Measurements from ENCODE around the gene EPYC. TPM values are rescaled to one million over a fixed set of nuclear protein-coding genes. Genes with fewer than 3 reads are reported as not detected.

EPYC gene
- total and polyA plus RNA-seq, 2 experiments from 2014 or later: not detected

DNA sequence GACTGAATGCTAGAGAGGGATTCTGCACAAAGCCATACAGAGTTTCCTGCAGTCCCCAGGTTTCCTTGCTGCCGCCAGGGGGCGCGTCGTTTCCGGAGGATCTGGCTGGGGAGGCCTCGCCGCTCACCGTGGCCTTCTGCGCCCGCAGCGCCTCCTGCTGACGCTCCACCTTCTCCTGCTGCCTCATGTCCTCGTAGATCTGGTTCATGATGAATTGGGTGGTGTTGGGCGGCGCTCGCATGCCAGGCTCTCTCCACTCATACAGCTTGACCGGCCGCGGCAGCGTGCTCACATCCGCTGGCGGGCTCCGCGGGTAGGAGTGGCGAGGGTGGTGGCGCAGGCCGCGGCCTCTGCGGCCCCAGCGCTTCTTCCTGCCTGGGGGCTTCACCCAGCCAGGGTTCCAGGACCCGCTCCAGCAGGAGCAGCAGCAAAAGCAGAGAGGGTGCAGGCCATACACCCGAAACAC, 50.8 kb downstream of the EPYC start:
- TF ChIP-seq JUNB (IDR thresholded peaks at IDR 0.05; ENCODE audit: unreplicated experiment) (no peak), CREB1 (CRISPR knock-in tag; IDR thresholded peaks at IDR 0.05; ENCODE audit: low read depth) (0 out of 2 replicates have a peak, but pooled peaks have one; percentile 14), POLR2AphosphoS5 (IDR thresholded peaks at IDR 0.05; ENCODE audit: low read depth) (no peak), NANOG (IDR thresholded peaks at IDR 0.05; ENCODE audit: borderline replicate concordance) (no peak), ZNF114 (CRISPR knock-in tag; IDR thresholded peaks at IDR 0.05) (no peak), EZH2 (IDR thresholded peaks at IDR 0.05; ENCODE audit: low read depth, unreplicated experiment) (no peak), STAT1 (IDR thresholded peaks at IDR 0.05; ENCODE audit: unreplicated experiment) (no peak), EZH2phosphoT487 (IDR thresholded peaks at IDR 0.05; ENCODE audit: unreplicated experiment) (no peak)
- TF ChIP-seq, protein P1, sequence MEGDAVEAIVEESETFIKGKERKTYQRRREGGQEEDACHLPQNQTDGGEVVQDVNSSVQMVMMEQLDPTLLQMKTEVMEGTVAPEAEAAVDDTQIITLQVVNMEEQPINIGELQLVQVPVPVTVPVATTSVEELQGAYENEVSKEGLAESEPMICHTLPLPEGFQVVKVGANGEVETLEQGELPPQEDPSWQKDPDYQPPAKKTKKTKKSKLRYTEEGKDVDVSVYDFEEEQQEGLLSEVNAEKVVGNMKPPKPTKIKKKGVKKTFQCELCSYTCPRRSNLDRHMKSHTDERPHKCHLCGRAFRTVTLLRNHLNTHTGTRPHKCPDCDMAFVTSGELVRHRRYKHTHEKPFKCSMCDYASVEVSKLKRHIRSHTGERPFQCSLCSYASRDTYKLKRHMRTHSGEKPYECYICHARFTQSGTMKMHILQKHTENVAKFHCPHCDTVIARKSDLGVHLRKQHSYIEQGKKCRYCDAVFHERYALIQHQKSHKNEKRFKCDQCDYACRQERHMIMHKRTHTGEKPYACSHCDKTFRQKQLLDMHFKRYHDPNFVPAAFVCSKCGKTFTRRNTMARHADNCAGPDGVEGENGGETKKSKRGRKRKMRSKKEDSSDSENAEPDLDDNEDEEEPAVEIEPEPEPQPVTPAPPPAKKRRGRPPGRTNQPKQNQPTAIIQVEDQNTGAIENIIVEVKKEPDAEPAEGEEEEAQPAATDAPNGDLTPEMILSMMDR (conservative IDR thresholded peaks at IDR 0.05; ENCODE audit: low read depth in 2 of 2): peak; percentile 93 to 99
- TF ChIP-seq, protein P2, sequence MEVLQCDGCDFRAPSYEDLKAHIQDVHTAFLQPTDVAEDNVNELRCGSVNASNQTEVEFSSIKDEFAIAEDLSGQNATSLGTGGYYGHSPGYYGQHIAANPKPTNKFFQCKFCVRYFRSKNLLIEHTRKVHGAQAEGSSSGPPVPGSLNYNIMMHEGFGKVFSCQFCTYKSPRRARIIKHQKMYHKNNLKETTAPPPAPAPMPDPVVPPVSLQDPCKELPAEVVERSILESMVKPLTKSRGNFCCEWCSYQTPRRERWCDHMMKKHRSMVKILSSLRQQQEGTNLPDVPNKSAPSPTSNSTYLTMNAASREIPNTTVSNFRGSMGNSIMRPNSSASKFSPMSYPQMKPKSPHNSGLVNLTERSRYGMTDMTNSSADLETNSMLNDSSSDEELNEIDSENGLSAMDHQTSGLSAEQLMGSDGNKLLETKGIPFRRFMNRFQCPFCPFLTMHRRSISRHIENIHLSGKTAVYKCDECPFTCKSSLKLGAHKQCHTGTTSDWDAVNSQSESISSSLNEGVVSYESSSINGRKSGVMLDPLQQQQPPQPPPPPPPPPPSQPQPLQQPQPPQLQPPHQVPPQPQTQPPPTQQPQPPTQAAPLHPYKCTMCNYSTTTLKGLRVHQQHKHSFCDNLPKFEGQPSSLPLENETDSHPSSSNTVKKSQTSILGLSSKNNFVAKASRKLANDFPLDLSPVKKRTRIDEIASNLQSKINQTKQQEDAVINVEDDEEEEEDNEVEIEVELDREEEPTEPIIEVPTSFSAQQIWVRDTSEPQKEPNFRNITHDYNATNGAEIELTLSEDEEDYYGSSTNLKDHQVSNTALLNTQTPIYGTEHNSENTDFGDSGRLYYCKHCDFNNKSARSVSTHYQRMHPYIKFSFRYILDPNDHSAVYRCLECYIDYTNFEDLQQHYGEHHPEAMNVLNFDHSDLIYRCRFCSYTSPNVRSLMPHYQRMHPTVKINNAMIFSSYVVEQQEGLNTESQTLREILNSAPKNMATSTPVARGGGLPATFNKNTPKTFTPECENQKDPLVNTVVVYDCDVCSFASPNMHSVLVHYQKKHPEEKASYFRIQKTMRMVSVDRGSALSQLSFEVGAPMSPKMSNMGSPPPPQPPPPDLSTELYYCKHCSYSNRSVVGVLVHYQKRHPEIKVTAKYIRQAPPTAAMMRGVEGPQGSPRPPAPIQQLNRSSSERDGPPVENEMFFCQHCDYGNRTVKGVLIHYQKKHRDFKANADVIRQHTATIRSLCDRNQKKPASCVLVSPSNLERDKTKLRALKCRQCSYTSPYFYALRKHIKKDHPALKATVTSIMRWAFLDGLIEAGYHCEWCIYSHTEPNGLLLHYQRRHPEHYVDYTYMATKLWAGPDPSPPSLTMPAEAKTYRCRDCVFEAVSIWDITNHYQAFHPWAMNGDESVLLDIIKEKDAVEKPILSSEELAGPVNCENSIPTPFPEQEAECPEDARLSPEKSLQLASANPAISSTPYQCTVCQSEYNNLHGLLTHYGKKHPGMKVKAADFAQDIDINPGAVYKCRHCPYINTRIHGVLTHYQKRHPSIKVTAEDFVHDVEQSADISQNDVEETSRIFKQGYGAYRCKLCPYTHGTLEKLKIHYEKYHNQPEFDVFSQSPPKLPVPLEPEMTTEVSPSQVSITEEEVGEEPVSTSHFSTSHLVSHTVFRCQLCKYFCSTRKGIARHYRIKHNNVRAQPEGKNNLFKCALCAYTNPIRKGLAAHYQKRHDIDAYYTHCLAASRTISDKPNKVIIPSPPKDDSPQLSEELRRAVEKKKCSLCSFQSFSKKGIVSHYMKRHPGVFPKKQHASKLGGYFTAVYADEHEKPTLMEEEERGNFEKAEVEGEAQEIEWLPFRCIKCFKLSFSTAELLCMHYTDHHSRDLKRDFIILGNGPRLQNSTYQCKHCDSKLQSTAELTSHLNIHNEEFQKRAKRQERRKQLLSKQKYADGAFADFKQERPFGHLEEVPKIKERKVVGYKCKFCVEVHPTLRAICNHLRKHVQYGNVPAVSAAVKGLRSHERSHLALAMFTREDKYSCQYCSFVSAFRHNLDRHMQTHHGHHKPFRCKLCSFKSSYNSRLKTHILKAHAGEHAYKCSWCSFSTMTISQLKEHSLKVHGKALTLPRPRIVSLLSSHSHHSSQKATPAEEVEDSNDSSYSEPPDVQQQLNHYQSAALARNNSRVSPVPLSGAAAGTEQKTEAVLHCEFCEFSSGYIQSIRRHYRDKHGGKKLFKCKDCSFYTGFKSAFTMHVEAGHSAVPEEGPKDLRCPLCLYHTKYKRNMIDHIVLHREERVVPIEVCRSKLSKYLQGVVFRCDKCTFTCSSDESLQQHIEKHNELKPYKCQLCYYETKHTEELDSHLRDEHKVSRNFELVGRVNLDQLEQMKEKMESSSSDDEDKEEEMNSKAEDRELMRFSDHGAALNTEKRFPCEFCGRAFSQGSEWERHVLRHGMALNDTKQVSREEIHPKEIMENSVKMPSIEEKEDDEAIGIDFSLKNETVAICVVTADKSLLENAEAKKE (CRISPR knock-in tag; IDR thresholded peaks at IDR 0.05): 0 out of 2 replicates have a peak, but pooled peaks have one; percentile 55
- TF ChIP-seq, protein P3, sequence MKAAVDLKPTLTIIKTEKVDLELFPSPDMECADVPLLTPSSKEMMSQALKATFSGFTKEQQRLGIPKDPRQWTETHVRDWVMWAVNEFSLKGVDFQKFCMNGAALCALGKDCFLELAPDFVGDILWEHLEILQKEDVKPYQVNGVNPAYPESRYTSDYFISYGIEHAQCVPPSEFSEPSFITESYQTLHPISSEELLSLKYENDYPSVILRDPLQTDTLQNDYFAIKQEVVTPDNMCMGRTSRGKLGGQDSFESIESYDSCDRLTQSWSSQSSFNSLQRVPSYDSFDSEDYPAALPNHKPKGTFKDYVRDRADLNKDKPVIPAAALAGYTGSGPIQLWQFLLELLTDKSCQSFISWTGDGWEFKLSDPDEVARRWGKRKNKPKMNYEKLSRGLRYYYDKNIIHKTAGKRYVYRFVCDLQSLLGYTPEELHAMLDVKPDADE (IDR thresholded peaks at IDR 0.05): no peak
- H3K27ac Mint-ChIP-seq: no peak overlapping the region
- Histone ChIP-seq H2AFZ (peak overlapping the region; percentile 93), H3F3A (replicated peaks; ENCODE audit: low read depth) (no peaks in the 10 kb centered on the region), H3K4me1 (ENCODE audit: insufficient read depth) (no peaks in the 10 kb centered on the region), H4K20me1 (replicated peaks; ENCODE audit: insufficient read depth) (no peaks in the 10 kb centered on the region), H3K27me3 (ENCODE audit: insufficient read depth) (no peaks in the 10 kb centered on the region), H3K4me3 (no peak overlapping the region), H3K9me2 (ENCODE audit: insufficient read depth) (no peaks in the 10 kb centered on the region), H3K36me3 (ENCODE audit: insufficient read depth) (no peaks in the 10 kb centered on the region), H3K27ac (ENCODE audit: low read depth) (no peak overlapping the region), H3K4me2 (no peak overlapping the region), H3K79me2 (replicated peaks; ENCODE audit: insufficient read depth) (no peaks in the 10 kb centered on the region)
- no peaks in the 10 kb centered on the region for H3K9me3 Mint-ChIP-seq
- H3K4me1 Mint-ChIP-seq: no peaks in the 10 kb centered on the region
- DNase-seq (ENCODE audit: low spot score) (peak; percentile 91), ATAC-seq (peak; percentile 98)
- H3K27me3 Mint-ChIP-seq (ENCODE audit: insufficient read depth, low read depth, poor library complexity): peaks cover 4% of the 10 kb centered on the region
- H3K4me3 Mint-ChIP-seq: no peak overlapping the region
- H3K36me3 Mint-ChIP-seq (ENCODE audit: low read depth): no peaks in the 10 kb centered on the region; the same call in 2 of the 3 replicates
